GM19452 (cell line): ENCODE results near the gene TAF12.
"Not testable (repeated sequence)": the region's sequence is repeated elsewhere in the genome, so short reads cannot be mapped to it uniquely, and the experiment has no call there.

Source experiments
- ATAC-seq: cut with Tn5 transposase; IDR thresholded peaks from one replicate; pipeline ENCODE4 v1.9.1; 2021; ENCODE audit not compliant: unreplicated experiment

Gene TAF12

DNA sequence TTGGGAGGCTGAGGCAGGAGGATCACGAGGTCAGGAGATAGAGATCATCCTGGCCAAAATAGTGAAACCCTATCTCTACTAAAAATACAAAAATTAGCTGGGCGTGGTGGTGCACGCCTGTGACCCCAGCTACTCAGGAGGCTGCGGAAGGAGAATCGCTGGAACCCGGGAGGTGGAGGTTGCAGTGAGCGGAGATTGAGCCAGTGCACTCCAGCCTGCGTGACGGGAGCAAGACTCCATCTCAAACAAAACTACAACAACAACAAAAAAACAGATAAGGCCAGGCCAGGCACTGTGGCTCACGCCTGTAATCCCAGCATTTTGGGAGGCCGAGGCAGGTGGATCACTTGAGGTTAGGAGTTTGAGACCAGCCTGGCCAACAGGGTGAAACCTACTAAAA lies 2.5 kb upstream of the TAF12 start:
- ATAC-seq: not testable (repeated sequence)

DNA sequence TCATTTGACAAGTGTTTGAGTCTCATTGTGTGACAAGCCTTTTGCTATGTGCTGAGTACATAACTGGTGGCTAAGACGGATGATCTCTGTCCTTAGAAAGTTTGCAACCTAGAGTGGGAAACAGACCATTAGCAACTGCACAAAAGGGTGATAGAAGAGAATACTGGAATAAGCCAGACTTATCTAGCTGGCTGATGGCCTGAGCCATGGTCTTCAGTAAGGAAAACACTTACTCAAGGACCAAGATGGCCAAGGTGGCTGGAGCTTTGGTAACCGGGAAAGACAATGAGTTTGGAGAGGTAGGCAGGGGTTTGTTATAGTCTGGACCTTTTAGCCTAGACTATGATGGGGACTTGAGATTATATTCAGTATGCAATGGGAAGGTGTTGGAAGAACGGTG lies 1.6 kb upstream of the TAF12 start:
- ATAC-seq: no peak

DNA sequence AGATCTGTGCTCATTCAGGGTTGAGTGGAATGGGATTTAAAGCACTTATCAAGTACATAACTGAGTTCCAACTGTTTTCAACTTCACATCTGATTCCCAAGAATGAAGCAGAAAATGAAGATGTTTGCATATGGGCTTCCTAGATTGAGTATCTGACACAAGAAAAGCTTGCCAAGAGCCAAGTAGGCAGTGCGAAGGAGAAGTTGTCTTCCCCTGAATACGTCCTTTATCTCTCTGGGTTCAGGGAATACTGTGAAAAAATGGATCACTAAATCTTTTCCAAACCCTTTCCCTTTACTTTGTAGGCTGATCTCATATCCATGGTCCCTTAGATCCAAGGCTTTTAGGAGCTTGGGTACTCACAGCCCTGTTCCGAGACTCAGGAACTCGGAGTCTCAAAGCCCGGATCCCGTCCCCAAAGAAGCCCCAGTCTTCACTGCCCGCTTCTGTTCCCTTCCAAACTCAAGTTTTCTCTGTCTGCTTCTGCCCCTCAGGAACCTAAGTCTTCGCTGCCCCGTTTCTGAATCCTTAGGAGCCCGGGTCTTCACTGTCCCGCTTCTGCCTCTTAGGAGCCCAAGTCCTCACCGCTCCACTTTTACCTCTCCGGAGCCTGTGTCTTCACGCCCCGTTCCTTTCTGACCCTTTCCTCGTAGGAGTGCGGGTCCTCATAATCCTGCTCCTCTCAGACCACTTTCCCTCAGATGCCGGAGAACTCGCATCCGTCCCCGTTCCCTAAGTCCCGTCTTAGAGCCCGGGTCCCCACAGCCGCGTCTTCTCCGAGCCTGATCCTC lies 616 bp downstream of the TAF12 start:
- peak; percentile 5 for ATAC-seq

DNA sequence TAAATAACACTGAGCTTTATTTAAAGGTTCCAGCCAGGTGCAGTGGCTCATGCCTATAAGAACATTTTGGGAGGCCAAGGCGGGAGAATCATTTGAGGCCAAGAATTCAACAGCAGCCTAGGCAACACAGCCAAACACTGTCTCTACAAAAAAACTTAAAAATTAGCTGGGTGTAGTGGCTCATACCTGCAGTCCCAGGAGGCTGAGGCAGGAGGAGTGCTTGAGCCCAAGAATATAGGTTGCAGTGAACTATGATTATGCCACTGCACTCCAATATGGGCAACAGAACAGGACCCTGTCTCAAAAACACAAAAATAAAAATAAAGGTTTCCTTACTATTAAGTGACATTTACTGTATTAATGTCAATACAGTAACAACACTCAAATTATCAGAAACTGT lies 2.1 kb downstream of the TAF12 start:
- ATAC-seq: no peak

DNA sequence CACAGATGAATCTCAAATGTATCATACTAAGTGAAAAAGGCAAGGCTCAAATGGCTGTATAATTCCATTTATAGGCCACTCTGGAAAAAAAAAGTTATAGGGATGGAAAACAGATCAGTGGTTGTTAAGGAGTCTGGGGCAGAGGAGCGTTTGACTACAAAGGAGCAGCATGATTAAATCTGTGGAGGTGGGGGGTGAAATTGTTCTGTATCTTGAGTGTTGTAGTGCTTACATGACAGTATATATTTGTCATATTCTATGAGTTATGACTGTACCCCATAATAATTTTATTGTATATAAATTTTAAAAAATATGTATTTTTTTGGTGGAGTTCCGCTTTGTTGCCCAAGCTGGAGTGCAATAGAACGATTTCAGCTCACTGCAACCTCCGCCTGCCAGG lies 10.3 kb downstream of the TAF12 start:
- ATAC-seq: no peak

DNA sequence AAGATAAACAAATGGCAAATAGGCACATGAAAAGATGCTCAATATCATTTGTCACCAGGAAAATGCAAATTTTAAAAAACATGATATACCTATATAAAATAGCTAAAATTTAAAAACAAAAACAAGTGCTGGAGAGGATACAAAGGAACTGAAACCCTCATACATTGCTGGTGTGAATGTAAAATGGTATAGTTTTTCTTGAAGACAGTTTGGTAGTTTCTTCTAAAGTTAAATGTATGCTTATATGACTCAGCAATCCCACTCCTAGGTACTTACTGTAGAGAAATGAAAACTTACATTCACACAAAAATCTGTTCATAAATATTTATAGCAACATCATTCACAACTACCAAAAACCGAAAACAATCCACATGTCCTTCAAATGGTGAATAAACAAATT lies 11.2 kb downstream of the TAF12 start:
- no peak for ATAC-seq

DNA sequence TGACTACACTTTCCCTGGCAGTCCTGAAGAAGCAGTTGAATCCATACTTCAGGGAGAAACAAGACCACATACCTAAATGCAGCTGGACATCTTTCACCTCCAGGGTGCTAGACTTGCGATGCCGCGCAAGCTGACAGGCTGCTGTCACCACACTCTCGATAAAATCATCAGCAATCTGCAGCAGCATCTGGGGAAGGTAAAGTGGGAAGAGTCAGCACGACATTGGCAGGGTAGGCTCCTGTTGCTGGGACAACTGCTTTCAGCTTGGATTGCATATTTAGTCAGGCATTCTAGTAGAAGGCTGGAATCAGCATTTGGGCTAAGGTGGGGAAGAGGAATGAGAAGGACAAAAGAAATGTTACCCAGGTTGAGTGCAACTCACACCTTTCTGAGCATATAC lies 29.7 kb downstream of the TAF12 start:
- no peak for ATAC-seq

DNA sequence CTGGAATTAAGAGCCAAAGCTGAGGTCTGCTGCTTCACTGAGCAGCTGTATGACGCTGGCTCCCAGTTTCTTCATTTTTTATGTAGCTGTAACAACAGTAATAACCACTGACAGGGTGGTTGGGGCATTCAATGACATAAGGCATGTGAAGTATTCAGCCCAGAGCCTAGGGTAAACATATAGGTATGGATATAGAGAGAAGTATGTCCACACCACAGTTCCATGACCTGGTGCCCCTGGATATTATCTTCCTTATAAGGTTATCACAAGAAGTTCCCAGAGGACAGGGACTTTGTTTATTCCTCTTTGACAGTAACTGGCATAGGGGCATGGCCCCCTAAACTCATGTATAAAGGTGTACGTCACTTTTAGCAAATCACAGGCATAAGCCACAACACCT lies 36.1 kb downstream of the TAF12 start:
- ATAC-seq: no peak

DNA sequence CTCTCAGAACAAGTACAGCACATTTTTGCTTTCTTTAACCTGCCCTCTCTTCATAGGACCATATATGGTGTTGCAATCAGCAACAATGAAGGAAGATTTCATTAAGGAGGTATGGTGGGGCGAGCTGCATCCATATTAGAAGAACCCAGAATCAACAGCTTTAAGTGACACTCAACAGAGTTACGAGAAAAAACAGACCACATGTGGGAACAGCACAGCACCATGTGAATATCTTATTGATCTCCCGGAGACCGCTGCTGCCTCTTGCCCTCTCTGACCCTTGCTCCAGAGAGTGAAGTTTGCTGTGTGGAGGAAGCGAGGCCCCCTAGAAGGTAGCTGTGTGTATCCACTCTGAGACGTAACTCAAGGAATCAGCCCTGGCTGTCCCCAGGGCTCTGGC lies 37.9 kb downstream of the TAF12 start:
- no peak for ATAC-seq

DNA sequence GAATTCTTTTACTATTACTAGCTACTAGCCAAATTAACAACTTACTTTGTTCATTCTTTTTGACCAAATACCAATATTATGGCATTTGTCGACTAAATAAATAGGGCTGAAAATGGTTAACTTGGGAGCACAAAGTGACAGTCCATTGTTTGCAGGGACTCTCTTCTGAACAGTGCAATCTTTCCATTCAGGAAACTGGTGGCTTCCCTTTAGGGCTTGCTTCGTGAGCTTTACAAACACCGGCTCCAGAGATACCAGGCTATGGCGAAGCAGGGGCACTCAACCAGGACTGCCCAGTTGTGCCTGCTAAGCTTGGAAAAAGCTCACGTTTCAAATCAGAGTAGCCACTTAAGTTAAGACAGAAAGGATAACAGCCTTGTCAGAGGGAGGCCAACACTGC lies 38.5 kb downstream of the TAF12 start:
- no peak for ATAC-seq

DNA sequence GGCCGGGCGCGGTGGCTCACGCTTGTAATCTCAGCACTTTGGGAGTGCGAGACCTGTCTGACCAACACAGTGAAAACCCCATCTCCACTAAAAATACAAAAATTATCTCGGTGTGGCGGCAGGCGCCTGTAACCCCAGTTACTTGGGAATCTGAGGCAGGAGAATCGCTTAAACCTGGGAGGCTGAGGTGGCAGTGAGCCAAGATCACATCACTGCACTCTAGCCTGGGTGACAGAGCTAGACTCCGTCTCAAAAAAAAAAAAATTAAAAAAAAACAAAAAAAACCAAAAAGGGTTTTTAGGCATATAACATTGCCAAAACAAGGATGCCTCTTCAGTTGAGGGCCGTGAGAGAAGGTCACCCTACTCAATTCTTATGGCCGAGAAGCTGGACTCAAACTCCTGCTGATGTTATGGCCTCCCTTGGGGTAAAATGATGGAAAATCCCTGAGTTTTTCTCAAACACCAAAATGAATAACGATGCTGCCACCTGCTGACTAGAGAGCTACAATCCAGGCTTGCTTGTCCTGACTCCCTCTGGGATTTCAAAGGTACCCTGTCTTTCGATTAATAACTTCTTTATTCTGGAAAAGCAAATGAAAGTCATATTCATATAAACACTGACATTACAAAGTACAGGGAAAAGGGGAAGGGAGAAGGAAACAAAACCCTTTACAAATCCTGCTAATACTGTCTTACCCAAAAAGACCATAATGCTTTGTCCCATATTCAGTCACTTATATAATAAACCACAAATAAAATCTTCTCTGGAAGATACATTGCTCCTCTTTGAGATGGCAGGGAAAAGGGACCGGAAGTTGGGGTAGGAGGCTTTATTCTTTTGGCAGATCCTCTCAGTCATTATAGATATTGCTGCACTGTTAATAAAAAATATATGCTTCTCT lies 40.1 kb downstream of the TAF12 start:
- ATAC-seq: no peak

DNA sequence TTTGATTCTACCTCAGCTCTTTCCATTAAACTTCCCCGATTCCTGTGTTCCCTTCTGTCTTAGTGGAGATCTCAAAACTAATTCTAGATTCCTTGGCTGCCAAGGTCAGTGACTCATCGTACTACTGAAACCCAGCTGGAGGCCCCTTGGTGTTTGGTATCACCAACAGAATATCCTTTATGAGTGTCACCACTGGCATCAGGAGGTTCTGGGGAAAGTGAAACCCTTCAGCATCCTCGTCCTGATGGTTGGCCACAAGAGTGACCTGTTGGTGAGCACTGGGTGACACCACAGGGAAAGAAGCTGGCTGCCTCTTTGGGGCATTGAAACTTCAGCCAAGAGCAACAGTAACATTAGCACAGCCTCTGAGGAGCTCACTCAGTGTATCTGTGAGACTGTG lies 41.2 kb downstream of the TAF12 start:
- ATAC-seq: no peak

DNA sequence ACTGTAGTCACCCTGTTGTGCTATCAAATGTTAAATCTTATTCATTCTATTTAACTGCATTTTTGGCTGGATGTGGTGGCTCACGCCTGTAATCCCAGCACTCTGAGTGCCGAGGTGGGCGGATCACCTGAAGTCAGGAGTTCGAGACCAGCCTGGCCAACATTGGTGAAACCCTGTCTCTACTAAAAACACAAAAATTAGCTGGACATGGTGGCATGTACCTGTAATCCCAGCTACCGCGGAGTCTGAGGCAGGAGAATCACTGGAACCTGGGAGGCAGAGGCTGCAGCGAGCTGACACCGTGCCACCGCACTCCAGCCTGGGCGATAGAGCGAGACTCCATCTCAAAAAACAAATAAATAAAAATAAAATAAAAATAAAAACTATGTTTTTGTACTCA lies 46.6 kb downstream of the TAF12 start:
- ATAC-seq: not testable (repeated sequence)

DNA sequence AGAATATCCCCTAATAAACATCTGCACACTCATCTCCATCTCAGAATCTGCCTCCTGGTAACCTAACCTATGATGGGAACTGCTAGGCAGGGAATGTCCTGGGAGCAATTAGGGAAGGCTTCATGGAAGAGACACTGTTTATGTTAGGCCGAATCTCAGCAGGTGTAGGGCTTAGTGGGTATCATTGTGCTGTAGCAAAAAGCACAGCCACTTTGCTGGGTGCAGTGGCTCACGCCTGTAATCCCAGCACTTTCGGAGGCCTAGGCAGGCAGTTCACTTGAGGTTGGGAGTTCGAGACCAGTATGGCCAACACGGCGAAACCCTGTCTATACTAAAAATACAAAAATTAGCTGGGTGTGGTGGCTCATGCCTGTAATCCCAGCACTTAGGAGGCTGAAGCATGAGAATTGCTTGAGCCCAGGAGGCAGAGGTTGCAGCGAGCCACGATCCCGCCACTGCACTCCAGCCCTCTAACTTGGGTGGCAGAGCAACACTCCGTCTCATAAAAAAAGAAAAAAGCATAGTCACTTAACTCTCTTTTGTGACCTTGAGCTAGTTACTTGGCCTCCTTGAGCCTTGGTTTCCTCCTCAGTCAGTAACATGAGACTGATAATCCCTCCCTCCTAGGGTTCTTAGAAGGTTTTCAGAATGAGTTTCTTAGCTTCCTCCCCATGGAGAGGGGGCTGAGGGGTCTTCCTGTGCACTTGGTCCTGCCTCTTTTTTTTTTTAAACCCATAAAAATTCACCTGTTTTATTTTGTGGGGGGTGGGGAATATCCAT lies 47.3 kb downstream of the TAF12 start:
- no peak for ATAC-seq

DNA sequence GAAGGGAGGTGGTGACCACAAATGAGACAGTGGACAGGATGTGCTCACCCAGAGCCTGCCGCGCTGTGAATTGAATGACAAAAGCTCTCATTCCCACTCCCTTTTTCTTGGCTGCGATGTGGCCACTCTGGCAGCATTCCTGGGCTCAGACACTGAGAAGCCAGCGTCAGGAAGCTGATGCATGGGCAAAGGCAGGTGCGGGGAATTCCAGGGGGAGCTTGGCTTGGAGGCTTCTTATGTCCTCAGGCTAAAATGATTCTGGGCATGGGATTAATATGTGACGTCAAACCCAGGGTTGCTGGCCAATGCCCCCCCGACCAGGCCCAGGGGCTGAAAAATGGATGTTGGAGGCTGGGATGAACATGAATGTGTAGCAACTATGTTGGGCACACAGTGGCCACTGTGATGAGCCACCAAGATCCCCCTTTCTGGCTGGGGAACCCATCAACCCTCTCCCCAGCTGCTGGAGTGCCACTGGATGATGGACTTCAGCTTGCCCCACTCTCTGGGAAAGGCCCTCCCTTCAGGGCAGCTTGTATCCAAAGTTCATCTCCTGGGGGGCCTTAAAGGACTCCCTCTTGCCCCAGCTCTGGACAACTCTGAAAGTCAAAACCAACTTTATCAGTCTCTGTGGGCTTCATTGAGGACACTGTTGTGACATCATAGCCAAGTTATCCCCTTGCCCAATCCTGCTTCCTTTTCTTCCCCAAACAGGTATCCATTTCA lies 48.0 kb downstream of the TAF12 start:
- not testable (repeated sequence) for ATAC-seq

DNA sequence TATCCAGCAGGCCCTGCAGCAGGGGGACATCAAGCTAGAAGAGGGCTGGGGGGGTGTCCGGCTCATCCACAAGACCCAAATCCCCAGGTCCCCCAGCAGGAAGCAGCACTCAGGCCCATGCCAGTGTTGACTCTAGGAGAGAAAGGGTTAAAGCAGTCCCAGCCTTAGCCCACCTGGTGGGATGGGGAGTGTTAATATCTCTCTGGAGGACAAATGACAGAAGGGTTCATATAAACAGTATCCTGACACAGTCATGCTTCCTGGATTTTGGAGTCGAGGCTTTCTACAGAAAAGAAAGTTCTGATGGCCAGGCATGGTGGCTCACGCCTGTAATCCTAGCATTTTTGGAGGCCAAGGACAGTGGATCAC lies 48.9 kb downstream of the TAF12 start:
- not testable (repeated sequence) for ATAC-seq

DNA sequence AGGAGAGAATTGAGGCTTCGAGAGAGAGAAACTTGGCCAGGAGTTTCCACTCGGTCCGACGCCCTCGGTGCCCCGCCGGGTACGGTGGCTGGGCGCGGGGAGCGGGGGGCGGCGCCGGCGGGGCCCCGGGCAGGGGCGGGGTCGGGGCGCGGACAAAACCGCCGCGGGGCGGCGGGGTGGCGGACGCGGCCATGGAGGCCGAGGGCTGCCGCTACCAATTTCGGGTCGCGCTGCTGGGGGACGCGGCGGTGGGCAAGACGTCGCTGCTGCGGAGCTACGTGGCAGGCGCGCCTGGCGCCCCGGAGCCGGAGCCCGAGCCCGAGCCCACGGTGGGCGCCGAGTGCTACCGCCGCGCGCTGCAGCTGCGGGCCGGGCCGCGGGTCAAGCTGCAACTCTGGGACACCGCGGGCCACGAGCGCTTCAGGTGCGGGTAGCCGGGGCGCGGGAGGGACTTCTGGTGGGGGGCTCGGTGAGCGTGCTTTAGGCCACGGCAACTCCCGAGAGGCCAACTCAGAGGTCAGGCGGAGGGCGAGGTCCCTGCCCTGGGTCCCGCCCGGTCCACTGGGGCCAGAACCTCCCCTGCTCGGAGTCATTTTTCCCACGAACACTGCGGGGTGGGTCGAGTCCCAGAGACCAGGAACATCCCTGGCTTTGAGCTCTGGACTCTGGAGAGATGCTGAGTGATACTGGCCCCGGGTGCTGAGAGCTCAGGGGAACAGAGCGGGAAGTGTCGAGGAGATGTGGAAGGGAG lies 50.4 kb downstream of the TAF12 start:
- ATAC-seq: peak; percentile 71

DNA sequence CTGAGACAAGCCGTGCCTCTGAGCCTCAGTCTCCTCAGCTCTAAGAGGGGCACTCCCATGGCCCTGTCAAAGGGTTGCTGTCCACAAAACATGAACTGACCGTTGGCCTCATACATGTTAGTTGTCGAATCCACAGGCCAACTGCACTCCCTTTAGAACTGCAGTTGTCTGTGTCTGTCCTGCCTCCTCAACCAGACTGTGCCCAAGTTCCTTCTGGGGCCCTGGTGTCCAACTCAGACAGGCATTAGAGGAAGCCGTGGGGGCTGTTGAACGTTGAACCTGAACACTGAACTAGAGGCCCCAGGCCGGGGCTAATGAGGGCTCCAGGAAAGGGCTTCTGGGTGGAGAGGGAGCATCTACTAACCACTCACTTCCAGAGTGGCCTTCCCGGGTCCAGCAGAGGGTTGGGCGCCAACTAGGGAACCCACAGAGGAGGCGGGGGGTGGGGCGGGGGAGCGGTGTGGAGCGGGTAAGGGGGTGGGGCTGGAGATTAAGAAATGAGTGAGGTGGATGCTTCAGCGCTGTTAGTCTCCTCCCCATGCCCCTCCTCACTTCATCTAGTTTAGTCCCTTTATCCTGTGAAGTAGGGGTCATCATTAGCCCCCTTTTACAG lies 51.1 kb downstream of the TAF12 start, which contains the start of gene RAB42:
Gene RAB42, plus strand, starts transcription at position 558 of the 613 bp plus-strand sequence. CDS start 247 bp downstream, outside the sequence.
- ATAC-seq: peak; percentile 33

DNA sequence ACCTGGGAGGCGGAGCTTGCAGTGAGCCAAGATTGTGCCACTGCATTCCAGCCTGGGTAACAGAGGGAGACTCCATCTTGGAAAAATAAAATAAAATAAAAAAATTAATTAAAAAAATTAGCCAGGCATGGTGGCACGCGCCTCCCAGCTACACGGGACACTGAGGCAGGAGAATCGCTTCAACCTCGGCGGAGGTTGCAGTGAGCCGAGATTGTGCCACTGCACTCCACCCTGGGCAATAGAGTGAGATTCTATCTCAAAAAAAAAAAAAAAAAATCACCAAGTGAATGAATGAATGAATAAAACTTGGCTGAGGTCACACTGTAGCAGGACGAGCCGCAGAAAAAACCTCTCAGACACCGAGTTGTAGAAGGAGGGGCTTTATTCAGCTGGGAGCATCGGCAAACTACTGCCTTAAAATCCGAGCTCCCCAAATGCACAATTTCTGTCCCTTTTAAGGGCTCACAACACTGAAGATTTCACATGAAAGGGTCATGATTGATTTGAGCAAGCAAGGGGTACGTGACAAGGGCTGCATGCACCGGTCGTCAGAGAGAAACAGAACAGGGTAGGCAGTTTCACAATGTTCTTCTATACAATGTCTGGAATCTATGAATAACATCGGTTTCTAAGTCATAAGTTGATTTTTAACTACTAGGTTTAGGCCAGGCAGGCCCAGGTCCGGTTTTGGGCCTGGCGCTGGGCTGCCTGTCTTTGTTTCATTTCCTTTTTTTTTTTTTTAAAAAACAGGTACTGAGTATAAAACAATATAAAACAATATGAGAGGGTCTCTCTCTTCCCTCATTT lies 56.1 kb downstream of the TAF12 start:
- ATAC-seq: not testable (repeated sequence)
